GM21737 (cell line): ENCODE measurements around the gene DAB2IP.
"Not testable (repeated sequence)": the region's sequence is repeated elsewhere in the genome, so short reads cannot be mapped to it uniquely, and the experiment has no call there.

ENCODE experiments used
- ATAC-seq: cut with Tn5 transposase; IDR thresholded peaks from one replicate; pipeline ENCODE4 v1.9.1; 2021; ENCODE audit warnings: mild to moderate bottlenecking, moderate library complexity; ENCODE audit not compliant: unreplicated experiment

Gene DAB2IP

GRCh38 chr9:121651295-121652020 lies at the start of gene DAB2IP:
DAB2IP (plus strand) TSS chr9:121651634; CDS start chr9:121651776, 142 bp downstream.
- ATAC-seq: no peak

GRCh38 chr9:121603028-121603427 lies 48.4 kb upstream of the DAB2IP start:
- ATAC-seq: no peak

GRCh38 chr9:121604242-121604641 lies 47.2 kb upstream of the DAB2IP start:
- ATAC-seq: no peak

GRCh38 chr9:121604654-121605053 lies 46.8 kb upstream of the DAB2IP start:
- no peak for ATAC-seq

- ATAC-seq: no peak
These were observed 43.8 kb upstream of the DAB2IP start for GRCh38 chr9:121607434-121608167.

GRCh38 chr9:121608168-121608853 lies 43.1 kb upstream of the DAB2IP start:
- ATAC-seq: no peak

- no peak for ATAC-seq
These were observed 41.4 kb upstream of the DAB2IP start for GRCh38 chr9:121609822-121610637.

GRCh38 chr9:121610638-121610953 lies 40.8 kb upstream of the DAB2IP start:
- ATAC-seq: no peak

GRCh38 chr9:121612511-121612998 lies 38.9 kb upstream of the DAB2IP start:
- ATAC-seq: no peak

- ATAC-seq: no peak
These were observed 38.3 kb upstream of the DAB2IP start for GRCh38 chr9:121613009-121613752.

- ATAC-seq: no peak
These were observed 35.2 kb upstream of the DAB2IP start for GRCh38 chr9:121616123-121616755.

GRCh38 chr9:121618504-121618903 lies 32.9 kb upstream of the DAB2IP start:
- ATAC-seq: no peak

- ATAC-seq: not testable (repeated sequence)
These were observed 32.5 kb upstream of the DAB2IP start for GRCh38 chr9:121618910-121619309.

GRCh38 chr9:121619545-121620324 lies 31.7 kb upstream of the DAB2IP start:
- no peak for ATAC-seq

- ATAC-seq: no peak
These were observed 31.1 kb upstream of the DAB2IP start for GRCh38 chr9:121620325-121620673.

- no peak for ATAC-seq
These were observed 30.5 kb upstream of the DAB2IP start for GRCh38 chr9:121620777-121621449.

GRCh38 chr9:121622387-121623203 lies 28.8 kb upstream of the DAB2IP start:
- no peak for ATAC-seq

GRCh38 chr9:121623430-121623829 lies 28.0 kb upstream of the DAB2IP start:
- not testable (repeated sequence) for ATAC-seq
